Activated CD4-positive, alpha-beta T cell treated with anti-CD3 and anti-CD28 coated beads, Interleukin-2, amount 10 ng/mL, durations not matched to agents 24 days and 14 days (primary cell): ENCODE results near the gene SCD5. TPM values are rescaled to one million over a fixed set of nuclear protein-coding genes. Genes with fewer than 3 reads are reported as not detected.

Experiments used
- DNase-seq: peaks from one replicate; pipeline ENCODE4 v3.0.0; 2022
- H3K27ac Mint-ChIP-seq: one replicate; pipeline ENCODE4 v1.8.0; 2022; ENCODE audit warnings: mild to moderate bottlenecking, mixed read lengths
- H3K27me3 Mint-ChIP-seq: one replicate; pipeline ENCODE4 v1.8.0; 2022; ENCODE audit warnings: mixed read lengths
- H3K36me3 Mint-ChIP-seq: one replicate; pipeline ENCODE4 v1.8.0; 2022; ENCODE audit warnings: low read depth, mild to moderate bottlenecking, mixed read lengths
- H3K4me1 Mint-ChIP-seq: one replicate; pipeline ENCODE4 v1.8.0; 2021; ENCODE audit warnings: mixed read lengths
- H3K4me3 Mint-ChIP-seq: one replicate; pipeline ENCODE4 v1.8.0; 2022; ENCODE audit warnings: mild to moderate bottlenecking, moderate library complexity, mixed read lengths
- H3K9me3 Mint-ChIP-seq: one replicate; pipeline ENCODE4 v1.8.0; 2021; ENCODE audit warnings: mixed read lengths
- intact Hi-C: fragments of 100-400 bp; cut with micrococcal nuclease; formaldehyde crosslinking; loops from one replicate; pipeline ENCODE4 v1.15.1; 2023
- total RNA-seq: library from RNA; stranded (reverse); gene quantifications from 2 replicates; pipeline ENCODE4 v1.2.3, GENCODE V29; 2022

Gene SCD5
- total RNA-seq, 1 donor from 2014 or later, result 0.63 TPM

GRCh38 chr4:82745173-82745842, 53.3 kb downstream of the SCD5 start:
- Mint-ChIP-seq H3K4me1 (no peaks in the 10 kb centered on the region), H3K27ac (no peak overlapping the region), H3K9me3 (no peaks in the 10 kb centered on the region), H3K36me3 (no peaks in the 10 kb centered on the region), H3K27me3 (peaks cover 22% of the 10 kb centered on the region), H3K4me3 (no peak overlapping the region)
- intact Hi-C loops, result no loop called here
- no peak for DNase-seq

- intact Hi-C loops, result no loop called here
Measured at GRCh38 chr4:82744284-82744968, 54.2 kb downstream of the SCD5 start.

DNA sequence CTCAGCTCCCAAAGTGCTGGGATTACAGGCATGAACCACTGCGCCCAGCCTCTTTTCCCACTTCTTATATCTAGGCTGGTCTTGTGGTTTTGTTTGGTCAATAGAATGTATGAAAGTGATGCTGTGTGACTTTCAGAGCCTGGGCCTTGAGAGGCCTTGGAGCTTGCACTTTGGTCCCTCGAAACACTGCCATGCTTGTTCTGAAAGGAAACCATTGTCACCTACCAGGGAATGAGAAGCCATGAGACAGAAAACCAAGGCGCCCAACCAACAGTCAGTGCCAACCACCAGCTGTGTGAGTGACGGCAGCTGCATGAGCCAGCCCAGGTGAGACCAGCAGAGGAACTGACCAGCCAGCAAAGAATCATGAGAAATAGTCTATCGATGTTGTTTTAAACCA, 57.4 kb downstream of the SCD5 start:
- no peak for DNase-seq
- H3K4me3 Mint-ChIP-seq, result no peak overlapping the region
- intact Hi-C loops, result no loop called here
- no peaks in the 10 kb centered on the region for H3K9me3 Mint-ChIP-seq
- H3K36me3 Mint-ChIP-seq, result no peaks in the 10 kb centered on the region
- peaks cover 2% of the 10 kb centered on the region for H3K4me1 Mint-ChIP-seq
- H3K27me3 Mint-ChIP-seq, result peaks cover 14% of the 10 kb centered on the region
- H3K27ac Mint-ChIP-seq, result no peak overlapping the region

More at GRCh38 chr4:82744284-82744968, 54.2 kb downstream of the SCD5 start:
- DNase-seq, result no peak
- peaks cover 23% of the 10 kb centered on the region for H3K27me3 Mint-ChIP-seq
- no peak overlapping the region for H3K27ac Mint-ChIP-seq
- peaks cover under 1% of the 10 kb centered on the region for H3K4me1 Mint-ChIP-seq
- H3K9me3 Mint-ChIP-seq, result no peaks in the 10 kb centered on the region
- H3K36me3 Mint-ChIP-seq, result no peaks in the 10 kb centered on the region
- no peak overlapping the region for H3K4me3 Mint-ChIP-seq

DNA sequence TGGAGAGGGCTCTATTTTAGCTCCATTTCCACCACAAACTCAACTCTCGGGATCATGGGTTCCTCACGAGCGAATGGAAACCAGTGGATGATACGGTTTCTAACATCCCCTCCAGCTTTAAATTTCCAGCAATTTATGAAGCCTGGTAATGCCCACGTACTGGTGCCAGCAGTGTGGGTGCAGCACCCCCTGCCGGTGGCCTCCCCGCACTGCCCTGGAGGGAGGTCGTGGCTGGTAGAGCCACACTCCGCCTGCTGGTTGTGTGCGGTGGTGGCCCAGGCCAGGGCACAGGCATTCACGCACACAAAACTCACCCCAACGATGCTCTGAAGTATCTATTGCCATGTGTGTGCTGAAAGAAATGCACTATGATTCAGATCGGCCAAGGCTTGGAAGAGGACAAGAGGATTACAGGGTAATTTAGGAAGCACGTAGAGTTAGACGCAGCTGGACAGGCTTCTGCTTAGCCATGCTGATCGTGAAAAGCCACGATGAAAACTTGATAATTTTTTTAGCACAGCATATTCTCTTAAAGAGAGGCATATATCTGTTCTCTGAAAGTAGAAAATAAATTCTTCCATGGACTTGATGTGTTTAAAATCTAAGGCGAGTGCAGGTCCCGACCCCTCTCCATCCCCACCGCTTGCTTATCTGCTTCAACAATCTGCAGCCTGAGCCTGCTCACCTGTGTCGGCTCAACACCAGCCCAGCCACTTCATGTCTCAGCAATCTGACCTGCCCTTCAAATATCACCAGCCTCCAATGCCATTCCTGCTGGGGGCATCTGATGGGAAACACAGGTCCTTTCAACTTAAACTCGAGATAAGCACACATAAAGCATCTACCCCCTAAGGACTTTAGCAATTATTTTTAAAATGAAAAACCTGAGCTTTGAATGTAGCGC, 59.1 kb downstream of the SCD5 start:
- Mint-ChIP-seq H3K36me3 (no peaks in the 10 kb centered on the region), H3K9me3 (no peaks in the 10 kb centered on the region), H3K27me3 (peaks cover 2% of the 10 kb centered on the region), H3K4me1 (peaks cover 2% of the 10 kb centered on the region), H3K4me3 (no peak overlapping the region), H3K27ac (no peak overlapping the region)
- intact Hi-C loops, result loop anchor here (1.0 to 5.0 kb wide), 2 partner anchors 277 to 472 kb away; no protein-coding TSS in a partner anchor
- peak; percentile 92 for DNase-seq

GRCh38 chr4:82737354-82737753, 61.2 kb downstream of the SCD5 start:
- H3K4me3 Mint-ChIP-seq, result no peak overlapping the region

GRCh38 chr4:82733636-82734035, 65.0 kb downstream of the SCD5 start:
- intact Hi-C loops, result no loop called here
- Mint-ChIP-seq H3K9me3 (no peaks in the 10 kb centered on the region), H3K36me3 (no peaks in the 10 kb centered on the region), H3K27me3 (peaks cover 5% of the 10 kb centered on the region), H3K27ac (no peak overlapping the region), H3K4me3 (no peak overlapping the region), H3K4me1 (no peaks in the 10 kb centered on the region)
- no peak for DNase-seq

More at GRCh38 chr4:82737354-82737753, 61.2 kb downstream of the SCD5 start:
- intact Hi-C loops, result loop anchor here (5.0 kb wide), 1 partner anchor 470 kb away; no protein-coding TSS in a partner anchor
- Mint-ChIP-seq H3K27me3 (peaks cover 7% of the 10 kb centered on the region), H3K4me1 (peaks cover 2% of the 10 kb centered on the region), H3K9me3 (no peaks in the 10 kb centered on the region), H3K36me3 (no peaks in the 10 kb centered on the region), H3K27ac (no peak overlapping the region)
- DNase-seq, result no peak

GRCh38 chr4:82728301-82728700, 70.3 kb downstream of the SCD5 start:
- Mint-ChIP-seq H3K36me3 (no peaks in the 10 kb centered on the region), H3K27me3 (no peaks in the 10 kb centered on the region), H3K4me1 (no peaks in the 10 kb centered on the region), H3K4me3 (no peak overlapping the region), H3K27ac (no peak overlapping the region), H3K9me3 (no peaks in the 10 kb centered on the region)
- no peak for DNase-seq
- intact Hi-C loops, result no loop called here

DNA sequence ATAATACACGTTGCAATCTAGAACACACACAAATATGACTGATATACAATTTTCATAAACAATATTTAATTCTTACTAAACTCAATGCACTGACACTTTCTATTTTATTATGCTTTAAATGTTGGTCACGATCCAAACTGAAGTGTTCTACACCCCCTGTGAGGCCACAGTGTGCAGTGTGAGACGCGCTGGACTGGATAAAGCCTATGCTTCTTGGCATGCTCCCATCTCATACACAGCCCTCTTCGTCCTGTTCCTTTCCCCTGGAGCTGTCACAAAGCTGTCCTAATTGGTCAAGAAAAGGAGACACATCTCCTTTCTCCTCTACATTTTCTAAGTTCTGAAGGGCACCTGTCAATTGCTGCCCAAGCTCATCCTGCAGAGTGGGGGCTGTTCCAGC, 72.0 kb downstream of the SCD5 start:
- H3K27me3 Mint-ChIP-seq, result peaks cover 1% of the 10 kb centered on the region
- no peaks in the 10 kb centered on the region for H3K9me3 Mint-ChIP-seq
- DNase-seq, result no peak
- no peaks in the 10 kb centered on the region for H3K36me3 Mint-ChIP-seq
- intact Hi-C loops, result no loop called here
- no peak overlapping the region for H3K27ac Mint-ChIP-seq
- no peak overlapping the region for H3K4me3 Mint-ChIP-seq
- no peaks in the 10 kb centered on the region for H3K4me1 Mint-ChIP-seq

DNA sequence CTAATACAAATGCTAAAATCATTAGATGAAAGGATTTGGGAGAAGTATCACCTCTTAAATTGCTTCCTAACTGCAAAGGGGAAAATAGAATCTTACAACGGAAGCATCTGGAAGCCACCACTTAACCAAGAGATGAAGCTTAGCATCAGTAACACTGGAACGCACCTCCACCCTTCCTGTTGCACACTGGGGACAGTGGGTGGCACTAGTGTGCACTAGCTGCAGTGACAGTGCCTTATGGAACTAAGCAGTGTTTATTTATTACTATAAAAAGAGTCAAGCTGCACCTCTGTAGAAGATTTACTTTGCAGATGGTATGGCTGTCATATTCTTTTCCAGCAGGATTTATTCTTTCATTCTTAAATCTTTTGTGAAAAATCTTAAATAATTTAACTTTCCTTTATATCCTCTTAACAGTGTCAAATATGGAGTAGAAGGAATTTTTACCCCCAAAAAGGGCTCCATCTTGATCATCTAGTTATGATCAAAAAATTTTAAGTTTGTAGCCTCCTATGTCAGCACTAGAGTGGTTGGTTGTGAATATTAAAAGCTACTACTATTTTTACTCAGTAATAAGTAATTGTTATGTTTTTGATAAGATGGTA, 76.7 kb downstream of the SCD5 start:
- H3K27ac Mint-ChIP-seq, result no peak overlapping the region
- peaks cover 2% of the 10 kb centered on the region for H3K27me3 Mint-ChIP-seq
- DNase-seq, result peak; percentile 76
- H3K4me3 Mint-ChIP-seq, result no peak overlapping the region
- H3K9me3 Mint-ChIP-seq, result no peaks in the 10 kb centered on the region
- intact Hi-C loops, result no loop called here
- H3K36me3 Mint-ChIP-seq, result no peaks in the 10 kb centered on the region
- H3K4me1 Mint-ChIP-seq, result peaks cover 2% of the 10 kb centered on the region

GRCh38 chr4:82718162-82718940, 80.2 kb downstream of the SCD5 start:
- H3K4me3 Mint-ChIP-seq, result no peak overlapping the region
- no peak for DNase-seq
- H3K4me1 Mint-ChIP-seq, result peaks cover 2% of the 10 kb centered on the region
- H3K9me3 Mint-ChIP-seq, result no peaks in the 10 kb centered on the region
- H3K36me3 Mint-ChIP-seq, result no peaks in the 10 kb centered on the region
- intact Hi-C loops, result no loop called here
- H3K27me3 Mint-ChIP-seq, result peaks cover 4% of the 10 kb centered on the region
- H3K27ac Mint-ChIP-seq, result no peak overlapping the region

DNA sequence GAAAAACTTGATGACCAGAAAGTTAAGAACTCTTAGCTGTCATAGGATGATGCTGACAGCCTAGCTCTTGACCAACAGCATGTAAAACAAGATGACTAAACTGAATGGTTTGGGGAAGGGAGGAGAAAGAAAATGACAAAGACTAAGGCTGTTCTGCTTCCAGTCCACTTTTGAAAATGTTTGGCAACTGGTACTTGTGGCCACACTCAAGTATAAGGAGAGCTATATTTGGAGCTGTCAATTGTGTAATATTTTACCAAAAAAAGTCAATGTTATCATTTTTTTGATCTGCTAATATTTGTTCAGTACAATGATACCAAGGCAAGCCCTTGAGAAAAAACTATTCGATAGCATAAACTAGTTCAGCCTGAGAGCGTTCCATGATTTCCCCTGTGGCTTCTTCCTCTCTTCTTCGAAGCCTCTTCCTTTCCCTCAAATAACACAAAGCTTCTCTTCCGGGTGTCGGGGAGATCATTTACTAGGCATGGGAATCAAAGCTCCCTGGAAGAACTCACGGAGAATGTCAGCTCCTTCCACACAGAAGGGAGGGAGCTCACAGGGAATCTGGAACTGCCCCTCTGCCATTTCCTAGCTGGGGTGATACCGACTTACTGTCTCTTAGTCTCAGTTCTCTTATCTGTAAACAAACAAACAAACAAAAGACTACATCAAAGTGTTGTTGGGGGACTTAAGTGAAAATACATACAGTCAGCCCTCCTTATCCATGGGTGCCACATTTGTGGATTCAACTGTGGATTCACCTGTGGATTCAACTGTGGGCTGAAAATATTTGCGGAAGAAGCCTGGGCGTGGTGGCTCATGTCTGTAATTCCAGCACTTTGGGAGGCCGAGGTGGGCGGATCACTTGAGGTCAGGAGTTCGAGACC, 82.6 kb downstream of the SCD5 start:
- H3K27ac Mint-ChIP-seq, result no peak overlapping the region
- no peaks in the 10 kb centered on the region for H3K4me1 Mint-ChIP-seq
- no peaks in the 10 kb centered on the region for H3K36me3 Mint-ChIP-seq
- peaks cover 2% of the 10 kb centered on the region for H3K27me3 Mint-ChIP-seq
- intact Hi-C loops, result no loop called here
- no peak overlapping the region for H3K4me3 Mint-ChIP-seq
- H3K9me3 Mint-ChIP-seq, result no peaks in the 10 kb centered on the region
- DNase-seq, result no peak

GRCh38 chr4:82713856-82714255, 84.7 kb downstream of the SCD5 start:
- Mint-ChIP-seq H3K4me3 (no peak overlapping the region), H3K36me3 (no peaks in the 10 kb centered on the region), H3K27ac (no peak overlapping the region), H3K4me1 (no peaks in the 10 kb centered on the region), H3K9me3 (no peaks in the 10 kb centered on the region), H3K27me3 (peaks cover 5% of the 10 kb centered on the region)
- DNase-seq, result no peak
- intact Hi-C loops, result no loop called here
